ENCODE results near the gene PTPN23. TPM values are rescaled to one million over a fixed set of nuclear protein-coding genes. Genes with fewer than 3 reads are reported as not detected.

The PTPN23 gene
- total and polyA plus RNA-seq, 9 of the 15 experiments (the other 6 are each of a cell fraction or from before 2014, with no cell fraction given), result 0.41 to 58.7 (median 7.2) TPM

DNA sequence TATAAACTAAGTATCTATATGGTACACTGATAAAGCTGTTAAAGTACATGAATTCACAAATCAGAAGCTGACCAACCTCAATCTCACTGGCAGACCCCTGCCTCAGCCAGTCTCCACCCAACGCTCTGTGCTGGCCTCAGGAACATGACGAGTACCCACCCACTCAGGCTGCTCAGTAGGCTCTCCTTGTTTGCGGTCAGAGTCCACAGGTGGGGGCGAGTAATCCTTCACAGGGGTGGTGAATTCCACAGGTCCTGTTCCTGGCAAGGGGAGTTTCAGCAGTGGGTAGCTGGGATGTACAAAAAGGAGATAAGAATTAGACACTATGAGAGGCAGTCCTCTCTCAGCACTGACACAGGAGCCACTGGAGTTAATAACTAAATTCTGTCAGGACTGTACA lies 54.0 kb downstream of the PTPN23 start:
- 92% methylated on average over 4 of the region's 4 CpGs for WGBS (ENCODE audit: insufficient coverage, low coverage, missing lambda C conversion rate)
- intact Hi-C loops (cut with micrococcal nuclease), result no loop called here
- no peak overlapping the region for H3K4me2 ChIP-seq (ENCODE audit: insufficient read depth, low read length)

More for the DNA sequence above, 54.0 kb downstream of the PTPN23 start:
- in situ Hi-C loops (cut with MboI), result no loop called here
- FAIRE-seq (no peak), DNase-seq (ENCODE audit: extremely low read depth in 1 of 4, low spot score in 3 of 4) (no peak), ATAC-seq (no peak)
- Histone ChIP-seq H2AFZ (ENCODE audit: low read depth, low read length) (no peak overlapping the region), H3K27me3 (ENCODE audit: control insufficient read depth in 2 of 2, insufficient read depth in 2 of 2, low read length in 2 of 2) (no peaks in the 10 kb centered on the region), H3K4me1 (replicated peaks in 1 of 2; ENCODE audit: control insufficient read depth in 2 of 2, insufficient read depth in 2 of 2, low read length in 2 of 2) (no peaks in the 10 kb centered on the region), H3K9me1 (ENCODE audit: control insufficient read depth, insufficient read depth, low read length) (no peaks in the 10 kb centered on the region), H3K9me3 (replicated peaks; ENCODE audit: control insufficient read depth, insufficient read depth, low read depth, low read length) (no peaks in the 10 kb centered on the region), H3K9ac (ENCODE audit: insufficient read depth in 1 of 2, low read depth in 2 of 2, low read length in 2 of 2) (no peak overlapping the region), H3K79me2 (ENCODE audit: control insufficient read depth, insufficient read depth, low read length) (peaks cover 7% of the 10 kb centered on the region), H3K36me3 (ENCODE audit: control insufficient read depth, insufficient read depth, low read length) (peaks cover 81% of the 10 kb centered on the region), H3K27ac (ENCODE audit: extremely low read depth, low read depth, low read length) (no peak overlapping the region), H3K4me3 (no peak overlapping the region), H4K20me1 (replicated peaks; ENCODE audit: control insufficient read depth, insufficient read depth, low read length) (peaks cover 13% of the 10 kb centered on the region; the same call in 1 of the 2 replicates)
- CTCF ChIA-PET (ENCODE audit: low intra/inter-chr PET ratio), result no interaction called here
- no TSS peak for BruUV-seq (replicated peaks)
- TF ChIP-seq ZFP1 (CRISPR knock-in tag; IDR thresholded peaks at IDR 0.05), result no peak
- TF ChIP-seq, protein P1, sequence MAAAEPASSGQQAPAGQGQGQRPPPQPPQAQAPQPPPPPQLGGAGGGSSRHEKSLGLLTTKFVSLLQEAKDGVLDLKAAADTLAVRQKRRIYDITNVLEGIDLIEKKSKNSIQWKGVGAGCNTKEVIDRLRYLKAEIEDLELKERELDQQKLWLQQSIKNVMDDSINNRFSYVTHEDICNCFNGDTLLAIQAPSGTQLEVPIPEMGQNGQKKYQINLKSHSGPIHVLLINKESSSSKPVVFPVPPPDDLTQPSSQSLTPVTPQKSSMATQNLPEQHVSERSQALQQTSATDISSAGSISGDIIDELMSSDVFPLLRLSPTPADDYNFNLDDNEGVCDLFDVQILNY (CRISPR knock-in tag; IDR thresholded peaks at IDR 0.05), result no peak
- no peak for TF ChIP-seq SIN3B (IDR thresholded peaks at IDR 0.05; ENCODE audit: low read depth)
- TF ChIP-seq ZNF232 (CRISPR knock-in tag; IDR thresholded peaks at IDR 0.05), result no peak
- TF ChIP-seq ZNF311 (CRISPR knock-in tag; IDR thresholded peaks at IDR 0.05), result no peak
- TF ChIP-seq LEF1 (IDR thresholded peaks at IDR 0.05), result no peak
- no peak for TF ChIP-seq ZBTB17 (CRISPR knock-in tag; IDR thresholded peaks at IDR 0.05)
- TF ChIP-seq EP400 (IDR thresholded peaks at IDR 0.05), result no peak
- TF ChIP-seq, protein P2, sequence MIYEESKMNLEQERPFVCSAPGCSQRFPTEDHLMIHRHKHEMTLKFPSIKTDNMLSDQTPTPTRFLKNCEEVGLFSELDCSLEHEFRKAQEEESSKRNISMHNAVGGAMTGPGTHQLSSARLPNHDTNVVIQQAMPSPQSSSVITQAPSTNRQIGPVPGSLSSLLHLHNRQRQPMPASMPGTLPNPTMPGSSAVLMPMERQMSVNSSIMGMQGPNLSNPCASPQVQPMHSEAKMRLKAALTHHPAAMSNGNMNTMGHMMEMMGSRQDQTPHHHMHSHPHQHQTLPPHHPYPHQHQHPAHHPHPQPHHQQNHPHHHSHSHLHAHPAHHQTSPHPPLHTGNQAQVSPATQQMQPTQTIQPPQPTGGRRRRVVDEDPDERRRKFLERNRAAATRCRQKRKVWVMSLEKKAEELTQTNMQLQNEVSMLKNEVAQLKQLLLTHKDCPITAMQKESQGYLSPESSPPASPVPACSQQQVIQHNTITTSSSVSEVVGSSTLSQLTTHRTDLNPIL (CRISPR knock-in tag; IDR thresholded peaks at IDR 0.05), result no peak
- POLR2A ChIA-PET, result interaction anchor here (0.6 to 1.3 kb wide), 4 partner anchors 9 to 40 kb away, joined by 3 to 6 read pairs (median 4); no protein-coding TSS in a partner anchor
